K562 (cell line): ENCODE data around the gene DCT. TPM values are rescaled to one million over a fixed set of nuclear protein-coding genes. Genes with fewer than 3 reads are reported as not detected.

ENCODE experiments used
- ATAC-seq: fragments of 200-7000 bp; cut with Tn5 transposase; 3 replicates; pipeline ENCODE4 v1.9.1; 2020; ENCODE audit warnings: moderate library complexity
- BruUV-seq: library from RNA; stranded (reverse); fragments of 400-500 nt; replicated peaks from 2 replicates; lab custom pipeline; 2021; lab: Mats Ljungman, UMichigan
- CTCF ChIA-PET: fragments of 300-600 bp; formaldehyde crosslinking; extraction: SDS; loops from one replicate; lab custom pipeline; 2021; ENCODE audit warnings: low intra/inter-chr PET ratio; lab: Yijun Ruan, JAX
- POLR2A ChIA-PET: fragments of 300-600, 350-650 bp; sonication (Branson Sonifier 250); formaldehyde crosslinking; extraction: SDS; loops from one replicate; lab custom pipeline; 2021; ENCODE audit warnings: antibody characterized with exemption, inconsistent platforms; lab: Yijun Ruan, JAX
- DNase-seq, 4 experiments: peaks; one replicate each; pipeline versions ENCODE4 v3.0.0 to v3.0.0-alpha.2; 2011 to 2018; ENCODE audit warnings: low spot score in 3 of 4, mixed read lengths in 3 of 4; ENCODE audit errors: extremely low read depth in 1 of 4
- FAIRE-seq: peaks from 2 replicates; lab custom pipeline; 2011; peaks lifted over from hg19 to GRCh38; lab: Jason Lieb, UNC
- H2AFZ ChIP-seq: 2 replicates; pipeline ENCODE4 v1.6.0; 2011; ENCODE audit warnings: low read depth, low read length, control low read depth, inconsistent platforms
- H3K27ac ChIP-seq: fragments of 200-600 bp; 3 replicates; pipeline ENCODE4 v1.8.0; 2011; ENCODE audit warnings: low read depth, mild to moderate bottlenecking, control low read depth, inconsistent platforms, low read length, moderate library complexity, mixed read lengths; ENCODE audit errors: extremely low read depth
- H3K27me3 ChIP-seq, 2 experiments: fragments of 300-600 bp in 1 of 2; 2 replicates in 1 of 2; 3 replicates in 1 of 2; pipeline versions ENCODE4 v1.6.0 to v1.8.0; 2011; ENCODE audit warnings: inconsistent platforms in 2 of 2, low read length in 2 of 2, mild to moderate bottlenecking in 1 of 2, mixed read lengths in 1 of 2, moderate library complexity in 1 of 2; ENCODE audit not compliant: control insufficient read depth in 2 of 2, insufficient read depth in 2 of 2
- H3K36me3 ChIP-seq: fragments of 300-600 bp; 3 replicates; pipeline ENCODE4 v1.8.0; 2011; ENCODE audit warnings: mild to moderate bottlenecking, low read length, inconsistent platforms; ENCODE audit not compliant: control insufficient read depth, insufficient read depth
- H3K4me1 ChIP-seq, 2 experiments: fragments of 200-600 bp in 1 of 2; replicated peaks in 1 of 2; 2 replicates in 1 of 2; 3 replicates in 1 of 2; pipeline versions ENCODE4 v1.5.1 to v1.8.0; 2011; ENCODE audit warnings: inconsistent platforms in 2 of 2, low read length in 2 of 2, mild to moderate bottlenecking in 1 of 2, mixed read lengths in 1 of 2, moderate library complexity in 1 of 2; ENCODE audit not compliant: control insufficient read depth in 2 of 2, insufficient read depth in 2 of 2
- H3K4me2 ChIP-seq: 2 replicates; pipeline ENCODE4 v1.6.1; 2011; ENCODE audit warnings: low read length, control low read depth, inconsistent platforms, mixed read lengths; ENCODE audit not compliant: insufficient read depth
- H3K4me3 ChIP-seq: fragments of 200-600 bp; sonication (generic), shearing (Covaris generic); 2 replicates; pipeline ENCODE4 v1.5.1; 2016; ENCODE audit warnings: control low read depth, inconsistent platforms
- H3K79me2 ChIP-seq: fragments of 200-600 bp; 3 replicates; pipeline ENCODE4 v1.8.0; 2011; ENCODE audit warnings: low read length, inconsistent platforms; ENCODE audit not compliant: control insufficient read depth, insufficient read depth
- H3K9ac ChIP-seq, 2 experiments: 2 replicates each; pipeline versions ENCODE4 v1.6.0 to v1.6.1; 2011; ENCODE audit warnings: low read depth in 2 of 2, low read length in 2 of 2, control low read depth in 1 of 2, inconsistent platforms in 1 of 2, mild to moderate bottlenecking in 1 of 2, mixed read lengths in 1 of 2; ENCODE audit not compliant: insufficient read depth in 1 of 2
- H3K9me1 ChIP-seq: one replicate; pipeline ENCODE4 v1.6.0; 2011; ENCODE audit warnings: inconsistent platforms, mild to moderate bottlenecking, low read length, moderate library complexity; ENCODE audit not compliant: control insufficient read depth, insufficient read depth
- H3K9me3 ChIP-seq: replicated peaks from 2 replicates; pipeline ENCODE4 v1.5.1; 2011; ENCODE audit warnings: low read depth, low read length, inconsistent platforms; ENCODE audit not compliant: control insufficient read depth, insufficient read depth
- H4K20me1 ChIP-seq: replicated peaks from 2 replicates; pipeline ENCODE4 v1.6.1; 2011; ENCODE audit warnings: low read length, inconsistent platforms, mixed read lengths; ENCODE audit not compliant: control insufficient read depth, insufficient read depth
- BCLAF1 ChIP-seq, 2 experiments: fragments of 450-650 bp in 1 of 2; IDR thresholded peaks; 2 replicates each; pipeline ENCODE4 v1.6.1; 2011 to 2017; ENCODE audit warnings: low read depth in 2 of 2, antibody characterized with exemption in 1 of 2, borderline replicate concordance in 1 of 2, low read length in 1 of 2, mild to moderate bottlenecking in 1 of 2, mixed read lengths in 1 of 2; ENCODE audit not compliant: control insufficient read depth in 1 of 2
- GABPB2 ChIP-seq: fragments of 250-450 bp; sonication (Bioruptor Pico); conservative IDR thresholded peaks from 2 replicates; pipeline ENCODE4 v1.5.1; 2021; ENCODE audit warnings: mild to moderate bottlenecking
- KLF13 ChIP-seq: fragments of 450-650 bp; IDR thresholded peaks from 2 replicates; pipeline ENCODE4 v1.6.1; 2016; ENCODE audit warnings: missing genetic modification characterization, low read depth, mild to moderate bottlenecking, missing compliant biosample characterization, moderate library complexity, borderline replicate concordance
- NCOA4 ChIP-seq: fragments of 450-650 bp; IDR thresholded peaks from 2 replicates; pipeline ENCODE4 v1.6.1; 2018; ENCODE audit warnings: mild to moderate bottlenecking; ENCODE audit not compliant: partially characterized antibody
- NCOA6 ChIP-seq: fragments of 450-650 bp; IDR thresholded peaks from 2 replicates; pipeline ENCODE4 v1.6.1; 2017; ENCODE audit warnings: mild to moderate bottlenecking
- NFIX ChIP-seq: fragments of 250-450 bp; sonication (Bioruptor Pico); IDR thresholded peaks from 2 replicates; pipeline ENCODE4 v1.4.0; 2020; ENCODE audit warnings: low read depth, mild to moderate bottlenecking, moderate library complexity
- SRF ChIP-seq, 2 experiments: fragments of 250-450, 450-650 bp in 1 of 2; sonication (Bioruptor Pico) in 1 of 2; sonication (generic) in 1 of 2; formaldehyde crosslinking; IDR thresholded peaks; 2 replicates each; pipeline versions ENCODE4 v1.5.0 to v1.5.1; 2020 to 2022; ENCODE audit warnings: mild to moderate bottlenecking in 1 of 2, missing genetic modification reagents in 1 of 2
- SRSF1 ChIP-seq: fragments of 200-400 bp; formaldehyde crosslinking; IDR thresholded peaks from 2 replicates; pipeline ENCODE4 v1.6.1; 2017; ENCODE audit warnings: mild to moderate bottlenecking, low read depth, low read length, moderate library complexity
- ZKSCAN8 ChIP-seq: fragments of 200-800 bp; sonication (Bioruptor generic); IDR thresholded peaks from 2 replicates; pipeline ENCODE4 v1.6.1; 2016; ENCODE audit warnings: missing genetic modification characterization, missing compliant biosample characterization
- ZNF134 ChIP-seq: fragments of 250-450 bp; sonication (Bioruptor Pico); conservative IDR thresholded peaks from 2 replicates; pipeline ENCODE4 v1.4.0; 2020
- ZNF778 ChIP-seq: fragments of 450-650 bp; formaldehyde crosslinking; IDR thresholded peaks from 2 replicates; pipeline ENCODE4 v1.4.0; 2020; ENCODE audit warnings: mild to moderate bottlenecking, moderate library complexity
- whole genome bisulfite sequencing: fragments of 100-300 bp; shearing (Covaris generic); methylation state at CpG from one replicate; pipeline ENCODE4 v1.1.6; 2016; ENCODE audit warnings: low coverage, mixed read lengths; ENCODE audit not compliant: insufficient coverage; ENCODE audit errors: missing lambda C conversion rate; 5-methylcytosine and 5-hydroxymethylcytosine counted together
- in situ Hi-C: fragments of 300-500 bp; cut with MboI; formaldehyde crosslinking; loops from 4 replicates; pipeline ENCODE4 v1.15.0; 2018; ENCODE audit warnings: inconsistent platforms, mixed read lengths
- intact Hi-C: fragments of 100-400 bp; cut with micrococcal nuclease; formaldehyde crosslinking; loops from 2 replicates; pipeline ENCODE4 v1.14.2; 2022
- polyA plus RNA-seq, 8 experiments: library from polyadenylated mRNA; depleted of rRNA in 4 of 8; stranded (reverse) in 5 of 8; unstranded in 3 of 8; fragments of >200 nt; fragmentation: Nextera tagmentation in 2 of 8; fragmentation: Illumina TruSeq in 1 of 8; extraction: Ambion mirVana in 2 of 8; extraction: Trizol in 1 of 8; gene quantifications; 2 replicates each; pipeline versions ENCODE4 v1.2.1 to v1.2.3, GENCODE V29; 2011 to 2014; ENCODE audit warnings: inconsistent platforms in 1 of 8, missing spikeins in 1 of 8
- total RNA-seq, 7 experiments: library from RNA; depleted of rRNA in 6 of 7; stranded (reverse); fragments of >200 nt in 6 of 7; fragmentation: Illumina TruSeq in 2 of 7; extraction: Trizol in 2 of 7; gene quantifications; 2 replicates each; pipeline versions ENCODE4 v1.2.1 to v1.2.3, GENCODE V29; 2011 to 2021; ENCODE audit warnings: low replicate concordance in 1 of 7
- TF ChIP-seq, protein P1 (sequence below): sonication (generic); formaldehyde crosslinking; IDR thresholded peaks from 2 replicates; pipeline ENCODE4 v1.8.1; 2022; ENCODE audit warnings: missing genetic modification reagents

DCT gene
- total and polyA plus RNA-seq, 9 of the 15 experiments (the other 6 are each of a cell fraction or from before 2014, with no cell fraction given), result 0.11 to 0.83 (median 0.57) TPM

DNA sequence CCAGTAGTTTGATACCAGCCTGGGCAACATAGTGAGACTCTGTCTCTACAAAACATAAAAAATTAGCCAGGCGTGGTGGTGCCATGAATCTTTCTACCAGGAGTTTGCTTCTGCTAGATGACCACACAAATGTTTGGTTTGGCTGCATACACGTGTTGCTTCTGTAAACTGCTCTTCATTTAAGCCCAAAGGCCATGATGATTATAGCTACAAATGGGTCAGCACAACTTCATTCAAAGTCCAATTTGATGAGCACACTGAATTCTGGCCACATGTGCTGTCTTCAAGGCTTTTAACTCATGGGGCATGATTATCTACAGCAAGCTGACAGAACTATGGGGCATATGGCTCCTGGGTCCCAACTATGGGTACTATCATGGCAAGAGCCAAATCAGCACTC is 46.3 kb upstream of the DCT start:
- Histone ChIP-seq H3K4me3 (no peak overlapping the region), H3K27me3 (peaks cover 0 to 3% of the 10 kb centered on the region in 2 experiments; a peak in 1 of 5 replicates), H4K20me1 (no peaks in the 10 kb centered on the region), H3K9ac (no peak overlapping the region), H3K4me2 (no peak overlapping the region), H2AFZ (no peak overlapping the region), H3K79me2 (no peaks in the 10 kb centered on the region), H3K36me3 (no peaks in the 10 kb centered on the region), H3K4me1 (no peaks in the 10 kb centered on the region), H3K9me1 (no peaks in the 10 kb centered on the region), H3K9me3 (no peaks in the 10 kb centered on the region), H3K27ac (no peak overlapping the region)
- intact Hi-C loops (no loop called here), in situ Hi-C loops (no loop called here)
- no TSS peak for BruUV-seq
- DNase-seq (no peak), ATAC-seq (no peak), FAIRE-seq (no peak)
- WGBS, result 0% methylated on average over 2 of the region's 2 CpGs
- TF ChIP-seq NCOA4 (no peak), SRSF1 (no peak), GABPB2 (no peak), KLF13 (no peak), SRF (CRISPR knock-in tag; IDR thresholded peaks at IDR 0.05) (no peak), ZKSCAN8 (CRISPR knock-in tag) (no peak), ZNF134 (no peak), NCOA6 (no peak), BCLAF1 (IDR thresholded peaks at IDR 0.05; ENCODE audit: borderline replicate concordance in 1 of 2, control insufficient read depth in 1 of 2, low read depth in 2 of 2, low read length in 1 of 2) (no peak), ZNF778 (CRISPR knock-in tag) (no peak), NFIX (CRISPR knock-in tag) (no peak)
- TF ChIP-seq, protein P1, sequence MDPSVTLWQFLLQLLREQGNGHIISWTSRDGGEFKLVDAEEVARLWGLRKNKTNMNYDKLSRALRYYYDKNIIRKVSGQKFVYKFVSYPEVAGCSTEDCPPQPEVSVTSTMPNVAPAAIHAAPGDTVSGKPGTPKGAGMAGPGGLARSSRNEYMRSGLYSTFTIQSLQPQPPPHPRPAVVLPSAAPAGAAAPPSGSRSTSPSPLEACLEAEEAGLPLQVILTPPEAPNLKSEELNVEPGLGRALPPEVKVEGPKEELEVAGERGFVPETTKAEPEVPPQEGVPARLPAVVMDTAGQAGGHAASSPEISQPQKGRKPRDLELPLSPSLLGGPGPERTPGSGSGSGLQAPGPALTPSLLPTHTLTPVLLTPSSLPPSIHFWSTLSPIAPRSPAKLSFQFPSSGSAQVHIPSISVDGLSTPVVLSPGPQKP (CRISPR knock-in tag), result no peak
- ChIA-PET POLR2A (no interaction called here), CTCF (no interaction called here)
